HG03135 (cell line): Measurements from ENCODE around the gene HDDC3.

Experiments used
- ATAC-seq: cut with Tn5 transposase; IDR thresholded peaks from one replicate; pipeline ENCODE4 v1.9.1; 2021; ENCODE audit warnings: mild to moderate bottlenecking, moderate library complexity; ENCODE audit not compliant: unreplicated experiment

The HDDC3 gene

GRCh38 chr15:90931828-90932659, at the start of gene HDDC3:
Gene HDDC3, minus strand, starts transcription at chr15:90932549. Its CDS starts 9 bp downstream, at chr15:90932540.
- ATAC-seq = peak; percentile 44

- peak; percentile 42 for ATAC-seq
Measured at GRCh38 chr15:90982135-90982534, 49.8 kb upstream of the HDDC3 start.

- ATAC-seq = peak; percentile 72
Measured at GRCh38 chr15:90981681-90982080, 49.3 kb upstream of the HDDC3 start.

GRCh38 chr15:90979582-90979981, 47.2 kb upstream of the HDDC3 start:
- ATAC-seq = no peak

GRCh38 chr15:90974216-90974615, 41.9 kb upstream of the HDDC3 start:
- no peak for ATAC-seq

GRCh38 chr15:90972133-90972532, 39.8 kb upstream of the HDDC3 start:
- ATAC-seq = no peak

- no peak for ATAC-seq
Measured at GRCh38 chr15:90970274-90970673, 37.9 kb upstream of the HDDC3 start.

- ATAC-seq = no peak
Measured at GRCh38 chr15:90968434-90968833, 36.1 kb upstream of the HDDC3 start.

GRCh38 chr15:90967206-90967605, 34.9 kb upstream of the HDDC3 start:
- ATAC-seq = no peak

- no peak for ATAC-seq
Measured at GRCh38 chr15:90966262-90966661, 33.9 kb upstream of the HDDC3 start.

- no peak for ATAC-seq
Measured at GRCh38 chr15:90962021-90962420, 29.7 kb upstream of the HDDC3 start.

GRCh38 chr15:90960298-90961091, 28.1 kb upstream of the HDDC3 start:
- ATAC-seq = no peak

GRCh38 chr15:90959894-90960293, 27.5 kb upstream of the HDDC3 start:
- no peak for ATAC-seq

- ATAC-seq = no peak
Measured at GRCh38 chr15:90959028-90959595, 26.8 kb upstream of the HDDC3 start.

GRCh38 chr15:90957791-90958190, 25.4 kb upstream of the HDDC3 start:
- no peak for ATAC-seq

- ATAC-seq = no peak
Measured at GRCh38 chr15:90957031-90957790, 24.9 kb upstream of the HDDC3 start.

GRCh38 chr15:90956274-90957030, 24.1 kb upstream of the HDDC3 start:
- ATAC-seq = no peak

- ATAC-seq = no peak
Measured at GRCh38 chr15:90955624-90956273, 23.4 kb upstream of the HDDC3 start.

GRCh38 chr15:90954712-90955623, 22.6 kb upstream of the HDDC3 start, which contains the start of gene RCCD1:
Gene RCCD1, plus strand, starts transcription at chr15:90954884. Its CDS starts 1,851 bp downstream, at chr15:90956735.
- ATAC-seq = peak; percentile 91
